ENCODE data around the gene MMP2.

Gene MMP2

GRCh38 chr16:55478827-55479429, at the start of gene MMP2:
Gene MMP2 (plus strand): TSS chr16:55479198. CDS start chr16:55479480, 282 bp downstream.
- DNase-seq (ENCODE audit: low read depth in 2 of 2) = no peak

DNA sequence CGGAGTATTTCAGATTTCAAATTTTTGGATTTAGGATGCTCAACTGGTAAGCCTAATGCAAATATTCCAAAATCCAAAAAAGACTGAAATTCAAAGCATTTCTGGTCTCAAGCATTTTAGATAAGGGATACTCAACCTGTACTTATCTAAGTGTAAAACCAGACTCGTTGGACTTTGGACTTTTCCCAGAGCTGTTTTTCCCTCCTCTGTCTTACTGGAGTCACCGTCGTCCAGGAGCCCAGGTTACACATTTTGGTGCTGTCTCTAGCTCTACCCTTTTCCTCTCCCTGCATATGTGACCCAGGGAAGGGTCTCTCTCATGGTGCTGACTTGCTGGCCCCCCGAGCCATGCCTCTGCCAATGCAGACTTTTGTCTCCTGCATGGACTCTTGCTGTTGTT, 46.0 kb upstream of the MMP2 start:
- no peak for DNase-seq (ENCODE audit: low read depth in 2 of 2)

DNA sequence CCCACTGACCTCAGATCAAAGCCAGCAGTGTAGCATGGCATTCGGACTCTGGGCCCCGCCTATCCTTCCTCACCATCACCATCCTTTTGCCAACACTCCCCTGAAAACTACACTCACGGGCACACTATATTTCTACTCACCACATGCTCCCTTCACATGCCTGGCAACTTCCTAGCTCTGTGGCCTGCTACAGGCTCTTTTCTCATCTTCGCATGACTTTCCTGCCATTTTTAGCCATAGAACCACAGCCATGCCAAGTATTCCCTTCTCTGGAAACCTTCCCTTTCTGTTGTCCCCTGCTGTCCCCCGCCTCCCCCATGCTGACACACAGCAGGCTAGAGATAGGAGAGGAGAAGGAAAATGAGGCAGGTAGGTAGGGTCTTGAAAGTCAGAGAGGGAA, 45.5 kb upstream of the MMP2 start:
- DNase-seq (ENCODE audit: low read depth in 2 of 2) = no peak

DNA sequence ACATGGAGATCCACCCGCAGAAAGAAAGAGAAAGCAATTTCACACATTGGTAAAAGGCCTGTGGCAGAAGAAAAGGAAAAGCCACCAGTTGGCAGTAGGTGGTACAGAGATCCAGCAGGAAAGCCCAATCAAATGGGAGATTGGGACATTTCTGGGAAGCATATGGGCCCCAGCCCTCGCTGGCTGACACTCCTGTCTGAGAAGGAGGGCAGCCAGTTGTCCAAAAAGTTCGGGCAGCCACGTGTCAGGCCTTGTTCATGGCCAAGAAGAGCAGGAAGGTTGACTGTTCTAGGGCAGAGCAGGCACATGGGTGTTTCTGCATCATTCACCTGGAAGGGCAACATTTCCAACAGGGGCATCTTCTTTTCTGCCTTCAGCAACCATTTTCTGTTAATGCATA, 45.0 kb upstream of the MMP2 start:
- no peak for DNase-seq (ENCODE audit: low read depth in 2 of 2)

DNA sequence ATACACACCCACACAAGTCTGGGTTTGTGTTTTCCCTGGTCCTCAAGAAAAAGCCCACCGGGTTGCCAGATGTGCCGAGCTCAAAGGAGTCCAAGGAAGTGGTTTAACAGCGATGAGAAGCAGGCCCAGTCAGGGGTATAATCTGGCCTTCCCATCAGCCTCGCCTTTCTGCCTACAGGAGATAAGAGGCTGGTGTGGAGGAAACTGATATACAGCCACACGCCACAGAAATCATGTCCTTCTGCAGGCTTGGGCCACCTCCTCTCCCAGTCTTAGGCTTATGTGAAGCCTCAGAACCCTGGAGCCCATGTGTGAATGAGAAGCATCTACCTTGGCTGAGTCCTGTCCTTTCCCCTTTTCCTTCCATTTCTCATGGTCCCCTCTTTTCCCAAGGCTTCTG, 43.6 kb upstream of the MMP2 start:
- DNase-seq (ENCODE audit: low read depth in 2 of 2) = no peak

- DNase-seq (ENCODE audit: low read depth in 2 of 2) = no peak
Observed at GRCh38 chr16:55436587-55436986, 42.4 kb upstream of the MMP2 start.

- no peak for DNase-seq (ENCODE audit: low read depth in 2 of 2)
Observed at GRCh38 chr16:55437625-55438024, 41.4 kb upstream of the MMP2 start.

- no peak for DNase-seq (ENCODE audit: low read depth in 2 of 2)
Observed at GRCh38 chr16:55438281-55438680, 40.7 kb upstream of the MMP2 start.

DNA sequence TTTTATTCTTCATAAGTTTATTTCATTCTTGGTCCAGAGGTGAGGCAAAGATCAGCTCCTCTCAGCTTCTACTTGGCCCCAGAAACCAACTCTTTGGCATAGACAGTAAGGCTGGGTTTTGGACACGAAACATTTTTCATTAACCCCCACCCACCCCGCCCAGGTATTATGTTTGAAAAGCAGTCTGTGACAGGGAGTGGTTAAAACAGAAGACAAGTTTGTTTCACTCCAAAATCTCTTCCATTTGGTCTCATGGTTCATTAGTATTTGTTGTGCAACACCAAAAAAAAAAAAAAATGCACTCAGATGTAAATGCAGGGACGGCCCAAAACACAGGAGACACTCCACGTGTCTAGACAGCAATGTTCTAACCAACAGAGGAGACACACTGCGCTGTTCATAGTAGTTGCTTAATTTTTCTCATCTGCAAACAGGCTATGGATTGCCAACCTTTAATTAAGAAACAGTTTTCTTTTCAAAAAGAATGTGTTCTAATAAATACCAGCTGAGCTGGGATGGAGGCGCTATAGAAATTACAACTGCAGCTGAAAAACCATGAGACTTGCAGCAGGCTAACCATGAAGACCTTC, 39.8 kb upstream of the MMP2 start:
- DNase-seq (ENCODE audit: low read depth in 2 of 2) = no peak

GRCh38 chr16:55443434-55444346, 35.3 kb upstream of the MMP2 start:
- DNase-seq (ENCODE audit: low read depth in 2 of 2) = no peak

DNA sequence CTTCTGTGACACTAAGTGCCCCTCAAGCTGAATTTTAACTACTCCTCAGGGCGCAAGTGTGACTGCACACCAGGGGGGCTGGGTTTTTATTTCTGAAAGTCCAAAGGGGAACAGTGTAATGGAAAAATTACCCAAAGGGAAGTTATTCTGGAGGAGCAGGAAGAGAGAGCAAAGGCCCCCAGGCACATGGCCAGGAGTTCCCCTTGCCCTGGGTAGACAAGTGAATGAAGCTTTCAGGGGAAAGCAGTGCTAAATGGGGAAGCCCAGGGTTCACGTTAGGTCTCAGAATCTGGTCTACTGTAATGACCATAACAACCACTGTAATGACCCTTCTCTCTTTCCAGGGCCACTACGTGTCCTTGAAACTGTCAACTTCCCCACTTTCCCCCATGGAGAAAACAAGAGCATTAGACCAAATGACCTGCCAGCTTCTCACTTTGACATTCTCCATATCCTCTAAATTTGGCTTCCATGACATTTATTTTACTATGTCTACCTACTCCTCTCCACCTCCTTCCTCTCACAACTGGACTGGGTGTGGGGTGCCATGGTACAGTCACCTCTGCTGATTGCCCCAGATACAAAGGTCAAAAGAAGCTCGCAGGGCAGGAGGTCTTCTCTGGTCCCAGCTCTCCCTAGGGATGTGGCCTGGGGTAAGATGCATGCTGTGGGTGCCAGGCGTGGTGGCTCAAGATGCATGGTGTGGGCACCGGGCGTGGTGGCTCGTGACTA, 34.1 kb upstream of the MMP2 start:
- DNase-seq (ENCODE audit: low read depth in 2 of 2) = no peak

DNA sequence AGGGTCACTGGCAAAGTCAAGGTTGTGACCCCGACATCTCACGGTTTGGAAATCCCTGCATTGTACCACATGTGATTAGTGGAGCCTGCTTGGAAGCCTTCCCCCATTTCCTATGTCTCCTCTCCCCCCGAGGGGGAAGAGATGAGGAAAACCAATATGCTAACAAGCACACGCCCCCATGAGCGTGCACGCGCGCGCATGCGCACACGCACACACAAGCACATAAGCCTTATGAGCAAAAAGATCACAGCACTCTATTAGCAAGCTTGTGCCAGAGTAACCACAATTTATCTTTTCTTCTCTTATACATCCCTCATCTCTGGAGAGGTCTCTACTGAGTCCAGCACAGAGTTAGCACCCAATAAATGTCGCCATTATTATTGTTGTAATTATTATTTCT, 31.8 kb upstream of the MMP2 start:
- DNase-seq (ENCODE audit: low read depth in 2 of 2) = no peak

DNA sequence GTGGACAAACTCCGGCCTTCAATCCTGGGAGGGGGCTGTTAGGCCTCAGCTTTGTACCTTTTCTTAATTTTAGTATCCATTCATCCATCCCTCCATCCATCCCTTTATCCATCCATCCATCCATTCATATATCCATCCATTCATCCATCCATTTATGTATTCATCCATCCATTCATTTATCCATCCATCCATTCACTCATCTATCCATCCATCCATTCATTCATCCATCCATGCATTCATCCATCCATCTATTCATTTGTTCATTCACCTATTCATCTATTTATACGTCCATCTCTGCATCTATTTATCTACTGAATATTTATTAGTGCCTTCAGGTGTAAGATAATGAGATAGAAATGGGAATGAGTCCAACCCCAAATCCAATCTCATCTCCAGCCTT, 26.0 kb upstream of the MMP2 start:
- DNase-seq (ENCODE audit: low read depth in 2 of 2) = no peak

- no peak for DNase-seq (ENCODE audit: low read depth in 2 of 2)
Observed at GRCh38 chr16:55453909-55454308, 25.1 kb upstream of the MMP2 start.

DNA sequence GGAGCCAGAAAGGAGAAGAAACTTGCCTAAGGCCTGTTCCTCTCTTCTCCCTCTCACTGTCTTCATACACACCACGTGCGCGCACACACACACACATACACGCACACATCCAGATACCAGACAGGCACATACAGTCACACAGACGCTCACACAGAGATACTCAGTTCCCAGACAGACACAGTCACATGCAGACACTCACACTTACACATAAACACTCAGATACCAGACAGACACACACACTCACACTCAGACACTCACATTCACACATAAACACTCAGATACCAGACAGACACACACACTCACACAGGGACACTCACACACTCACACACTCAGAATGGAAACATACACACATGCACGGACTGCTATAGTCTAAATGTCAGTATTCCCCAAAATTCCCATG, 24.1 kb upstream of the MMP2 start:
- DNase-seq (ENCODE audit: low read depth in 2 of 2) = no peak

DNA sequence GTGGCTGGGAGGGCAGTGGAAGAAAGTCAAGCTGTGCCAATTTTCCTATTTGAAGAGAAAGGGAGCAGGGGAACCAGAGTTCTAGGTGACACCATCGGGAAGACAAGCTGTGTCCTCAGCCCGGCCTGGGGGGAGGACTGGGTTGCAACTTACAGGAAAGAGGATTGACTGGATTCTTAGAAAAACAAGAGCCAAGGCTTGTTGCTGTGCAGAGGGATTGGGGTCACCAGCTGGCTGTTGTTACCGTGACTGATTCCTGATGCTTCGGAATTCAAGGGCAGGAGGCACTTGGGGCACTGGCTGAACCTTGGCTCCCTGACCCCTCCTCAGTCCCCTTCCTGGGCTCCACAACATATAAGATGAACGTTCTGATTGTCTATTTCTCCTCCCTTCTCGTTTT, 16.8 kb upstream of the MMP2 start:
- no peak for DNase-seq (ENCODE audit: low read depth in 2 of 2)

GRCh38 chr16:55464375-55464774, 14.6 kb upstream of the MMP2 start:
- no peak for DNase-seq (ENCODE audit: low read depth in 2 of 2)

DNA sequence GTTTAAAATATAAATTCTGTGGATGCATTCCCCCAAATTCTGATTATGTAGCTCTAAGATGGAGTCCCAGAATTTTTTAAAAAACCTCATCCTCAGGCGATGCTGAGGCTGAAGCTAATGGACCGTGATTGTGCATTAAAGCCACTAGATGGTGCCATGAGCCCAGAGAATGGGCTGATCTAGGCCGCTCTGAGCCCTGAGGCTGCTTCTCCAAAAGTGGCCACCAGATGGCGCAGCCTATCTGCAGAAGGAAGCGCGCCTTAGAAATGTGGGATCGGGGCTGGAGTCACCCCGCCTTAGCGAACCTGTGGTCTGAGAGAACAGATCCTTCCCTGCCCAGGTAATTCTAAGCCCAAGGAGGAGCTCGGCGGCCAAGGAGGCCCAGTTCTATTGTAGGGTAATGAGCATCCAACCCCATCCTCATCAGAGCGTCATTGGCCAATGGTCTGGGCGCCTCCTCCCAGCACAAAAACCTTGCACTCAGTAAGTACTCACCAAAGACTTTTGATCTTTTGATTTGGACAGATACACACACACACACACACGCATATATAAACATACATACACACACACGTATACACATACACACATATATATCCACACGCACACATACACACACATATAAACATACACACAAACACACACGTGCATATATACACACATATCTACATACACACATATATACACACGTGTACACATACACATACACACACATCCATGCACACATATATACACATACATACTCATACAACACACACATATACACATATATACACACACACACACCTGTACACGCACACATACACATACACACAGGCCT, 13.7 kb upstream of the MMP2 start:
- DNase-seq (ENCODE audit: low read depth in 2 of 2) = peak; percentile 50 to 77

GRCh38 chr16:55466209-55466608, 12.8 kb upstream of the MMP2 start:
- DNase-seq (ENCODE audit: low read depth in 2 of 2) = no peak

DNA sequence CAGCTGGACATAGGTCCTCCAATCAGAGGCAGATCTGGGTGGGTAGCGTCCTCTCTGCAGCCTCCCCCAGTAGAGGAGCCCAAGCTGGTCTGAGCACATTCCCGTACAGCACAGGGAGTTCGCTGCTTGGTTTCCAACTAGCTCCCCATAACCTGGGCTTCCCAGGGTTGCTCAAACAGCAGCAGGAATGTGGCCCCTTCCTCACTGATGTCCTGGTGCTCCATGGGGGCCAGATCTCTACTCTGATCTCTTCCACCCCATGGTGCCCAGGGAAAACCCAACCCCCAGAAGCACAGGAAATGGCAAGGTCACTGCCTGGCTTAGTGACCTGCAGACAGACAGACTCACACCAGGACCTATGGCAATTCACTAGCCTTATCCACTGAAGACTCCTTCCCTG, 11.1 kb upstream of the MMP2 start:
- no peak for DNase-seq (ENCODE audit: low read depth in 2 of 2)

DNA sequence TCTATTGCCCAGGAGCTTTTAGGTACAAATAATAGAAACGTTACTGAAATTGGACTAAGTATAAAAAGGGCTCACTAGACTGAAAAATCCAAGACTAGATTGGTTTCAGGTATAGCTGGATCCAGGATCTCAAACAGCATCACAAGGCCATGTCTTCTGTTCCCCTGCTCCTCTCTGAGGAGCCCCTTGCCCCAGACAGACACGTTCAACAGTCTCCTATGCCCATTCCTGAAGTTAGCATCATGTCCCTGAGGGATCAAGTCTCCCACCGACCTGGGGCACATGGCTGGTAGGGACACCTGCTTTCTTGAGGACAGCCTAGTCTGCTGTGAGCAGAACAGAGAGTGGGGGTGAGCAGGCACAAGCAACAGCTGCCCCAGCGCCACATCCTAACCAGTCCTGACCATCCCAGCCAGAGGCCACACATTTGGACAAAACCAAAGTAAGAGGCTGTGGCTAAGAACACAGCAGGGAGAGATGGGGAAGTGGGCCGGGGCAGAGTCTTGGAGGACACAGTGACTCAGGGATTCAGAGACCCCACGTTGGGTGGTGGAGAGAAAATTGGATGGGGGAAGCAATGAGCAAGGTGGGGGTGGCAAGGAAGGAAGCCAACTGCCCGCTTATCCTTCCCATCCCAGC, 10.5 kb upstream of the MMP2 start:
- no peak for DNase-seq (ENCODE audit: low read depth in 2 of 2)

Measured in stimulated activated CD4-positive, alpha-beta T cell treated with anti-CD3 and anti-CD28 coated beads, Interleukin-1b, Interleukin-23, amount 100 ng/mL, for 1 hour (primary cell).